Natural killer cell (primary cell): ENCODE results near the gene TMTC3. TPM values are rescaled to one million over a fixed set of nuclear protein-coding genes. Genes with fewer than 3 reads are reported as not detected.

Source experiments
- ATAC-seq, 3 donors: fragments of 150-1000 bp in 2 of 3; fragments of 200-7000 bp in 1 of 3; cut with Tn5 transposase; 1 replicate in 1 of 3; 2 replicates in 2 of 3; pipeline ENCODE4 v1.10.0; 2021; ENCODE audit warnings: mild to moderate bottlenecking in 2 of 3, moderate library complexity in 2 of 3
- DNase-seq, 2 donors: peaks; one replicate each; pipeline versions ENCODE4 v3.0.0 to v3.0.0-alpha.2; 2013 to 2021; ENCODE audit warnings: mixed read lengths in 1 of 2
- H3K27ac ChIP-seq: one replicate; pipeline ENCODE4 v1.5.1; 2013; ENCODE audit warnings: mild to moderate bottlenecking, low read length
- H3K27me3 ChIP-seq: one replicate; pipeline ENCODE4 v1.6.1; 2013; ENCODE audit warnings: low read length; ENCODE audit not compliant: control insufficient read depth, insufficient read depth
- H3K36me3 ChIP-seq: one replicate; pipeline ENCODE4 v1.6.1; 2013; ENCODE audit warnings: low read length; ENCODE audit not compliant: control insufficient read depth, insufficient read depth
- H3K4me1 ChIP-seq: one replicate; pipeline ENCODE4 v1.6.1; 2013; ENCODE audit warnings: low read length; ENCODE audit not compliant: control insufficient read depth, insufficient read depth
- H3K4me3 ChIP-seq: one replicate; pipeline ENCODE4 v1.5.1; 2013; ENCODE audit warnings: low read length
- H3K9me3 ChIP-seq: one replicate; pipeline ENCODE4 v1.6.1; 2013; ENCODE audit warnings: low read length; ENCODE audit not compliant: control insufficient read depth, insufficient read depth
- H3K27ac Mint-ChIP-seq, 2 donors: one replicate each; pipeline ENCODE4 v1.8.0; 2022; ENCODE audit warnings: mild to moderate bottlenecking in 2 of 2, mixed read lengths in 2 of 2, moderate library complexity in 1 of 2
- H3K27me3 Mint-ChIP-seq, 2 donors: one replicate each; pipeline ENCODE4 v1.8.0; 2022; ENCODE audit warnings: low read depth in 2 of 2, mixed read lengths in 2 of 2
- H3K36me3 Mint-ChIP-seq: one replicate; pipeline ENCODE4 v1.8.0; 2022; ENCODE audit warnings: mixed read lengths
- H3K4me1 Mint-ChIP-seq, 2 donors: one replicate each; pipeline ENCODE4 v1.8.0; 2022; ENCODE audit warnings: mixed read lengths in 2 of 2
- H3K4me3 Mint-ChIP-seq: one replicate; pipeline ENCODE4 v1.8.0; 2022; ENCODE audit warnings: mild to moderate bottlenecking, moderate library complexity, mixed read lengths
- H3K9me3 Mint-ChIP-seq, 2 donors: one replicate each; pipeline ENCODE4 v1.8.0; 2022; ENCODE audit warnings: mixed read lengths in 2 of 2
- WGBS: methylation state at CpG from one replicate; pipeline ENCODE4 v1.1.7; 2013; ENCODE audit warnings: missing lambda C conversion rate; ENCODE audit not compliant: insufficient coverage; 5-methylcytosine and 5-hydroxymethylcytosine counted together
- intact Hi-C: fragments of 100-400 bp; cut with micrococcal nuclease; formaldehyde crosslinking; loops from one replicate; pipeline ENCODE4 v1.14.2; 2022
- total RNA-seq, 4 donors: library from RNA; stranded (reverse); fragments of 120-200 nt in 1 of 4; gene quantifications; one replicate each; pipeline versions ENCODE4 v1.2.3 to v1.2.4, GENCODE V29; 2013 to 2022
- TF ChIP-seq, protein P1 (sequence below): fragments of 200-600 bp; IDR thresholded peaks from one replicate; pipeline ENCODE4 v1.8.0; 2022; ENCODE audit warnings: antibody characterized with exemption

TMTC3 gene
- 1 to 10 TPM; 5.0 to 6.2 (median 5.3) TPM for total RNA-seq
- total RNA-seq (2013): 14.0 TPM

DNA sequence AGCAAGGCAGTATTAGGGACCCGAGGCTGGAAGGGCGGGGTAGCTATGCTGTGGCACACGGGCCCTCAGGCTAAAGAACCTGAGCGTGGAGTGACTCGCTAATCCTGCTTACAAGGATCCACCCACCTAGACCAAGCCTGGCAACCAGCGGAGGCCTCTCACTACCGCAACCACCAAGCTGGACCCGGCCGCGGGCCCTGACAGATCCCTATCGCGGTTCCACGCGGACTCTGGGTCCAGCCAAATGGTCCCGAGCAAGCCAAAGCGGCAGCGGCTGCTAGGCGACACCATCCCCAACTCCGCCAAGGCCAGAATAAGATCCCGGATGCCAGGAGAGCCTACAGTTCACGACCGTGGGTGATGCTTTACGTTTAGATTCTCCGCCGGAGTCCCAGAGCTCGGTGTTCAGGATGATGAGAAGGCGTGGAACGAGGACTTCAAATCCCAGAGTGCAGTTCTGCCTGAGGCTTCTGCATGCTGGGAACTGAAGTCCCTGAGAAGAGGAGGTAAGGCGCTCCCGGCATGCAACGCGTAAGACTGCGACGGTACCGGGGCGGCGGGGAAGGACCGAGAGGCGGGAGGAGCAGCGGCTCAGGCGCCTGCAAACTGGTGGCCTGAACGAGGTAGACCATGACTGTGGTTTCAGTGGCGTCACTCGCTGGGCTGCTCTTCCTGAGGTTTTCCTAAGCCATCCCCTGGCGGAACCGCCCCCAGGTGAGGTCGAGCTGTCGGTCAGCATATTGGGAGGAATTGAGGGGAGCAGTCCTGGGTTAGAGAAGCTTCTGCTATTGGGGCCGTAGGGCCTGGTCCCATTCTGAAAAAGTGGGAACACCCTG, at the start of gene TMTC3, which contains the start of gene CEP290:
Gene TMTC3, plus strand, starts transcription at position 534 of the 836 bp plus-strand sequence. CDS start 6,009 bp downstream, outside the sequence.
Gene CEP290, minus strand, starts transcription at position 315 of the 836 bp plus-strand sequence. CDS start 781 bp downstream, outside the sequence.
- Mint-ChIP-seq H3K27me3 (no peaks in the 10 kb centered on the region), H3K9me3 (no peaks in the 10 kb centered on the region), H3K4me1 (peaks cover 25 to 49% of the 10 kb centered on the region in 2 donors), H3K27ac (peak within 1 kb of the TSS; percentile 90 to 91), H3K4me3 (peak within 1 kb of the TSS; percentile 98), H3K36me3 (no peaks in the 10 kb centered on the region)
- TF ChIP-seq, protein P1, sequence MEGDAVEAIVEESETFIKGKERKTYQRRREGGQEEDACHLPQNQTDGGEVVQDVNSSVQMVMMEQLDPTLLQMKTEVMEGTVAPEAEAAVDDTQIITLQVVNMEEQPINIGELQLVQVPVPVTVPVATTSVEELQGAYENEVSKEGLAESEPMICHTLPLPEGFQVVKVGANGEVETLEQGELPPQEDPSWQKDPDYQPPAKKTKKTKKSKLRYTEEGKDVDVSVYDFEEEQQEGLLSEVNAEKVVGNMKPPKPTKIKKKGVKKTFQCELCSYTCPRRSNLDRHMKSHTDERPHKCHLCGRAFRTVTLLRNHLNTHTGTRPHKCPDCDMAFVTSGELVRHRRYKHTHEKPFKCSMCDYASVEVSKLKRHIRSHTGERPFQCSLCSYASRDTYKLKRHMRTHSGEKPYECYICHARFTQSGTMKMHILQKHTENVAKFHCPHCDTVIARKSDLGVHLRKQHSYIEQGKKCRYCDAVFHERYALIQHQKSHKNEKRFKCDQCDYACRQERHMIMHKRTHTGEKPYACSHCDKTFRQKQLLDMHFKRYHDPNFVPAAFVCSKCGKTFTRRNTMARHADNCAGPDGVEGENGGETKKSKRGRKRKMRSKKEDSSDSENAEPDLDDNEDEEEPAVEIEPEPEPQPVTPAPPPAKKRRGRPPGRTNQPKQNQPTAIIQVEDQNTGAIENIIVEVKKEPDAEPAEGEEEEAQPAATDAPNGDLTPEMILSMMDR: no peak
- peak; percentile 82 to 98 for DNase-seq
- whole genome bisulfite sequencing: under 1% methylated on average over 49 of the region's 49 CpGs
- H3K4me3 ChIP-seq: peak within 1 kb of the TSS; percentile 67
- no peaks in the 10 kb centered on the region for H3K36me3 ChIP-seq
- H3K4me1 ChIP-seq: peaks cover 11% of the 10 kb centered on the region
- no peaks in the 10 kb centered on the region for H3K9me3 ChIP-seq
- H3K27me3 ChIP-seq: no peaks in the 10 kb centered on the region
- ATAC-seq: peak; percentile 95 to 99 (median 96)
- intact Hi-C loops: loop anchor here (1.0 to 5.0 kb wide), 2 partner anchors 107 to 1385 kb away; partner anchors contain the start of gene POC1B
- peak within 1 kb of the TSS; percentile 87 for H3K27ac ChIP-seq

DNA sequence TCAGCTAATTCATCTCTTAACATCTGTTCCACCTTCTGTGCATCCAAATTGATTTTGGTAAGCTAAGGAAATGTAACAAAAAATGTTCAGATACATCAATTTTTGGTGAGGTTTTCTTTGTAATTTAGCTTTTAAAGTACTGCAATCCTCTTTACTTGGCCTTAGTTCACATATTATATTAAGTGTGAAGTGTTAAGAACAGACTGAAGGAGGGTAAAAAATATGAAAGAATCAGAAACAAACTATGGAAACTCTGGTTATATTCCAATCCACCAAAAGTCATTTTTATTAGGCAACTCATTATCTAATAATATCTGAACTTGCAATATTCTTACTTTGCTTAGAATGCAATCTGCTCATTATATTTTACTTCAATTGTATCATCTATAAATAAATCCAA, 49.3 kb upstream of the TMTC3 start:
- ATAC-seq (no peak), DNase-seq (no peak)
- Histone ChIP-seq H3K4me3 (no peak overlapping the region), H3K27ac (no peak overlapping the region), H3K36me3 (peaks cover 26% of the 10 kb centered on the region), H3K9me3 (no peaks in the 10 kb centered on the region), H3K4me1 (no peaks in the 10 kb centered on the region), H3K27me3 (no peaks in the 10 kb centered on the region)
- Mint-ChIP-seq H3K27me3 (no peaks in the 10 kb centered on the region), H3K36me3 (peaks cover 7% of the 10 kb centered on the region), H3K9me3 (no peaks in the 10 kb centered on the region), H3K27ac (no peak overlapping the region), H3K4me3 (no peak overlapping the region), H3K4me1 (no peaks in the 10 kb centered on the region)
- TF ChIP-seq, protein P1: no peak
- intact Hi-C loops: no loop called here

DNA sequence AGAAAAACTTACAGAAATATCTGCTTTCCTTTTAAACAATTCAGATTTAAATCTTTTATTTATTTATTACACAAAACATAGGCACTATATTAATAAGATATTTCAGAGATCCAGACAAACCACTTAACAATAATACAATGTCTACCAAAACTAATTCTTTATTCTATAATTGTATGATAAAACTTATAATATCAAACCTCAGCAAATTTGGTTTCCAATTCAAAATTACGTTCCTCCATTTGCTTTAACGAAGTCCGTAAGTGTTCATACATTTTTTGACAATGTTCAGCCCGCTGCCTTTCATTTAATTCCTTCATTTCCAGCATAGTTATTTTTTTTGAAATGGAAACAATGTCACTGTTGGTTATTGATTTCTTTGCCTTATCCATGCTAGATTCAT, 48.5 kb upstream of the TMTC3 start:
- no peak for DNase-seq
- Mint-ChIP-seq H3K36me3 (peaks cover 7% of the 10 kb centered on the region), H3K9me3 (no peaks in the 10 kb centered on the region), H3K27ac (no peak overlapping the region), H3K4me3 (no peak overlapping the region), H3K27me3 (no peaks in the 10 kb centered on the region), H3K4me1 (no peaks in the 10 kb centered on the region)
- H3K36me3 ChIP-seq: peaks cover 24% of the 10 kb centered on the region
- no peak overlapping the region for H3K4me3 ChIP-seq
- TF ChIP-seq, protein P1: no peak
- WGBS: 96% methylated on average over 3 of the region's 4 CpGs
- no peak for ATAC-seq
- no peaks in the 10 kb centered on the region for H3K27me3 ChIP-seq
- no peaks in the 10 kb centered on the region for H3K9me3 ChIP-seq
- H3K27ac ChIP-seq: no peak overlapping the region
- intact Hi-C loops: no loop called here
- no peaks in the 10 kb centered on the region for H3K4me1 ChIP-seq
